Neuronal stem cell (in vitro differentiated cells): ENCODE results near the gene CD14.

ENCODE experiments used
- DNase-seq: peaks from one replicate; pipeline ENCODE4 v3.0.0-alpha.2; 2013; ENCODE audit warnings: low spot score
- H2AFZ ChIP-seq: one replicate; pipeline ENCODE4 v1.6.1; 2013; ENCODE audit warnings: mild to moderate bottlenecking, low read length, inconsistent platforms
- H2AK5ac ChIP-seq: 2 replicates; pipeline ENCODE4 v1.6.1; 2013; ENCODE audit warnings: low read depth, mild to moderate bottlenecking, inconsistent platforms, low read length, moderate library complexity, mixed read lengths
- H2BK120ac ChIP-seq: 2 replicates; pipeline ENCODE4 v1.6.1; 2013; ENCODE audit warnings: low read depth, mild to moderate bottlenecking, inconsistent platforms, low read length, moderate library complexity, mixed read lengths
- H2BK12ac ChIP-seq: one replicate; pipeline ENCODE4 v1.6.1; 2013; ENCODE audit warnings: low read length, inconsistent platforms
- H2BK15ac ChIP-seq: 2 replicates; pipeline ENCODE4 v1.6.1; 2013; ENCODE audit warnings: mild to moderate bottlenecking, low read length, inconsistent platforms, mixed read lengths
- H2BK5ac ChIP-seq: one replicate; pipeline ENCODE4 v1.6.1; 2013; ENCODE audit warnings: inconsistent platforms, mild to moderate bottlenecking, low read length, moderate library complexity
- H3K14ac ChIP-seq: one replicate; pipeline ENCODE4 v1.6.1; 2013; ENCODE audit warnings: low read length, inconsistent platforms
- H3K18ac ChIP-seq: 2 replicates; pipeline ENCODE4 v1.6.1; 2013; ENCODE audit warnings: low read length, inconsistent platforms
- H3K23ac ChIP-seq: 2 replicates; pipeline ENCODE4 v1.6.1; 2013; ENCODE audit warnings: low read depth, mild to moderate bottlenecking, mixed read lengths, low read length, inconsistent platforms; ENCODE audit not compliant: poor library complexity
- H3K27ac ChIP-seq: replicated peaks from 3 replicates; pipeline ENCODE4 v1.5.1; 2013; ENCODE audit warnings: low read length, inconsistent platforms
- H3K27me3 ChIP-seq, 3 experiments: 2 replicates each; pipeline ENCODE4 v1.6.1; 2013; ENCODE audit warnings: low read length in 3 of 3, mild to moderate bottlenecking in 2 of 3, inconsistent platforms in 1 of 3, low read depth in 1 of 3, mixed read lengths in 1 of 3, moderate library complexity in 1 of 3; ENCODE audit not compliant: control insufficient read depth in 3 of 3, insufficient read depth in 3 of 3
- H3K36me3 ChIP-seq, 2 donors: replicated peaks in 1 of 2; 2 replicates each; pipeline ENCODE4 v1.6.1; 2013; ENCODE audit warnings: low read length in 2 of 2; ENCODE audit not compliant: control insufficient read depth in 2 of 2, insufficient read depth in 2 of 2
- H3K4ac ChIP-seq: 2 replicates; pipeline ENCODE4 v1.6.1; 2013; ENCODE audit warnings: inconsistent platforms, mild to moderate bottlenecking, low read length, moderate library complexity
- H3K4me1 ChIP-seq, 2 donors: 1 replicate in 1 of 2; 2 replicates in 1 of 2; pipeline ENCODE4 v1.6.1; 2013; ENCODE audit warnings: low read length in 2 of 2, low read depth in 1 of 2; ENCODE audit not compliant: control insufficient read depth in 2 of 2, insufficient read depth in 1 of 2
- H3K4me2 ChIP-seq: one replicate; pipeline ENCODE4 v1.6.1; 2013; ENCODE audit warnings: mild to moderate bottlenecking, low read length, inconsistent platforms; ENCODE audit not compliant: insufficient read depth, poor library complexity, severe bottlenecking
- H3K4me3 ChIP-seq, 2 donors: 2 replicates each; pipeline ENCODE4 v1.5.1; 2013; ENCODE audit warnings: low read length in 2 of 2, mild to moderate bottlenecking in 2 of 2, inconsistent platforms in 1 of 2, moderate library complexity in 1 of 2
- H3K79me1 ChIP-seq: one replicate; pipeline ENCODE4 v1.6.1; 2013; ENCODE audit warnings: low read depth, mild to moderate bottlenecking, inconsistent platforms, low read length, moderate library complexity
- H3K9ac ChIP-seq: one replicate; pipeline ENCODE4 v1.6.1; 2013; ENCODE audit warnings: mild to moderate bottlenecking, low read depth, low read length, inconsistent platforms; ENCODE audit not compliant: poor library complexity
- H3K9me3 ChIP-seq, 2 donors: replicated peaks in 1 of 2; 2 replicates each; pipeline versions ENCODE3 to v1.6.1; 2013; ENCODE audit warnings: low read length in 2 of 2, mild to moderate bottlenecking in 2 of 2, inconsistent platforms in 1 of 2, low read depth in 1 of 2, mixed read lengths in 1 of 2, moderate library complexity in 1 of 2; ENCODE audit not compliant: control insufficient read depth in 2 of 2, insufficient read depth in 1 of 2
- H4K8ac ChIP-seq: one replicate; pipeline ENCODE4 v1.6.1; 2013; ENCODE audit warnings: low read depth, mild to moderate bottlenecking, inconsistent platforms, low read length, moderate library complexity
- H4K91ac ChIP-seq: one replicate; pipeline ENCODE4 v1.6.1; 2013; ENCODE audit warnings: low read length, low read depth, mild to moderate bottlenecking, inconsistent platforms; ENCODE audit not compliant: poor library complexity
- WGBS, 2 donors: extraction: QIAGEN DNeasy Blood & Tissue Kit; methylation state at CpG; one replicate each; pipeline ENCODE4 v1.1.7; 2013; ENCODE audit warnings: missing lambda C conversion rate in 2 of 2, mixed read lengths in 1 of 2; ENCODE audit not compliant: insufficient read length in 2 of 2, insufficient replicate concordance in 1 of 2; ENCODE audit errors: extremely low coverage in 2 of 2; 5-methylcytosine and 5-hydroxymethylcytosine counted together

CD14 gene

GRCh38 chr5:140588311-140589070 lies 44.5 kb downstream of the CD14 start:
- H2BK120ac ChIP-seq: no peak overlapping the region
- H3K27me3 ChIP-seq: peaks cover 0 to 3% (median 0%) of the 10 kb centered on the region in 3 experiments
- H2AFZ ChIP-seq: no peak overlapping the region
- no peak for DNase-seq
- no peaks in the 10 kb centered on the region for H3K79me1 ChIP-seq
- H3K4ac ChIP-seq: no peak overlapping the region
- H3K27ac ChIP-seq: no peak overlapping the region
- H3K18ac ChIP-seq: no peak overlapping the region
- peaks cover 0 to 1% of the 10 kb centered on the region in 2 donors for H3K4me1 ChIP-seq
- H3K4me3 ChIP-seq: no peak overlapping the region
- H2BK5ac ChIP-seq: no peak overlapping the region
- H3K9me3 ChIP-seq: no peaks in the 10 kb centered on the region
- no peak overlapping the region for H3K9ac ChIP-seq
- no peak overlapping the region for H3K23ac ChIP-seq
- no peak overlapping the region for H2BK12ac ChIP-seq
- no peak overlapping the region for H4K8ac ChIP-seq
- H4K91ac ChIP-seq: no peak overlapping the region
- no peak overlapping the region for H3K14ac ChIP-seq
- H2AK5ac ChIP-seq: no peak overlapping the region
- H3K4me2 ChIP-seq: no peak overlapping the region
- no peak overlapping the region for H2BK15ac ChIP-seq
- WGBS, 2 donors: no CpG with 5 or more reads among the region's 5 CpGs
- H3K36me3 ChIP-seq: no peaks in the 10 kb centered on the region

- no peak overlapping the region for H2BK5ac ChIP-seq
- no peak overlapping the region for H3K14ac ChIP-seq
- no peak overlapping the region for H3K4me2 ChIP-seq
- peaks cover 0 to 3% (median 0%) of the 10 kb centered on the region in 3 experiments for H3K27me3 ChIP-seq
- DNase-seq: no peak
- no peaks in the 10 kb centered on the region for H3K79me1 ChIP-seq
- no peak overlapping the region for H2BK12ac ChIP-seq
- H2BK15ac ChIP-seq: no peak overlapping the region
- H3K9ac ChIP-seq: no peak overlapping the region
- WGBS, 2 donors: no CpG with 5 or more reads among the region's 1 CpG
- H3K36me3 ChIP-seq: no peaks in the 10 kb centered on the region
- H3K18ac ChIP-seq: no peak overlapping the region
- H3K4me3 ChIP-seq: no peak overlapping the region
- no peak overlapping the region for H2AK5ac ChIP-seq
- no peak overlapping the region for H3K4ac ChIP-seq
- H2BK120ac ChIP-seq: no peak overlapping the region
- H3K4me1 ChIP-seq: peaks cover 0 to 1% of the 10 kb centered on the region in 2 donors
- no peaks in the 10 kb centered on the region for H3K9me3 ChIP-seq
- no peak overlapping the region for H3K23ac ChIP-seq
- H4K8ac ChIP-seq: no peak overlapping the region
- no peak overlapping the region for H4K91ac ChIP-seq
- no peak overlapping the region for H3K27ac ChIP-seq
- no peak overlapping the region for H2AFZ ChIP-seq
Observed at GRCh38 chr5:140587495-140587894, 45.5 kb downstream of the CD14 start.
